HG02973 (cell line): Measurements from ENCODE around the gene DOCK11.

Experiments
- ATAC-seq: cut with Tn5 transposase; IDR thresholded peaks from one replicate; pipeline ENCODE4 v1.9.1; 2021; ENCODE audit warnings: moderate library complexity; ENCODE audit not compliant: unreplicated experiment

Gene DOCK11

GRCh38 chrX:118528071-118528737 is 32.6 kb downstream of the DOCK11 start:
- peak; percentile 71 for ATAC-seq

- ATAC-seq, result no peak
Observed at GRCh38 chrX:118530219-118530911, 34.8 kb downstream of the DOCK11 start.

- no peak for ATAC-seq
Observed at GRCh38 chrX:118534716-118535493, 39.3 kb downstream of the DOCK11 start.

- ATAC-seq, result peak; percentile 69
Observed at GRCh38 chrX:118536204-118536603, 40.6 kb downstream of the DOCK11 start.

- peak; percentile 60 for ATAC-seq
Observed at GRCh38 chrX:118536687-118537461, 41.3 kb downstream of the DOCK11 start.

GRCh38 chrX:118538386-118538785 is 42.8 kb downstream of the DOCK11 start:
- ATAC-seq, result no peak

GRCh38 chrX:118540342-118540741 is 44.7 kb downstream of the DOCK11 start:
- ATAC-seq, result no peak

GRCh38 chrX:118541482-118541881 is 45.9 kb downstream of the DOCK11 start:
- ATAC-seq, result no peak

- ATAC-seq, result no peak
Observed at GRCh38 chrX:118545510-118545909, 49.9 kb downstream of the DOCK11 start.

- ATAC-seq, result no peak
Observed at GRCh38 chrX:118548841-118549240, 53.2 kb downstream of the DOCK11 start.

- no peak for ATAC-seq
Observed at GRCh38 chrX:118550792-118551191, 55.2 kb downstream of the DOCK11 start.

GRCh38 chrX:118551426-118551825 is 55.8 kb downstream of the DOCK11 start:
- no peak for ATAC-seq

- no peak for ATAC-seq
Observed at GRCh38 chrX:118552121-118552900, 56.7 kb downstream of the DOCK11 start.

- no peak for ATAC-seq
Observed at GRCh38 chrX:118553042-118553710, 57.6 kb downstream of the DOCK11 start.

GRCh38 chrX:118554511-118554910 is 58.9 kb downstream of the DOCK11 start:
- no peak for ATAC-seq

GRCh38 chrX:118558926-118559325 is 63.3 kb downstream of the DOCK11 start:
- no peak for ATAC-seq

- ATAC-seq, result no peak
Observed at GRCh38 chrX:118560489-118560888, 64.9 kb downstream of the DOCK11 start.

- ATAC-seq, result no peak
Observed at GRCh38 chrX:118562582-118563164, 67.1 kb downstream of the DOCK11 start.

- ATAC-seq, result no peak
Observed at GRCh38 chrX:118564498-118564897, 68.9 kb downstream of the DOCK11 start.
